Stimulated activated CD4-positive, alpha-beta T cell treated with anti-CD3 and anti-CD28 coated beads, Interleukin-15, amount 100 ng/mL, for 1 hour (primary cell): ENCODE data around the gene AGRN.

Source experiments
- DNase-seq, 2 donors: peaks; one replicate each; pipeline ENCODE4 v3.0.0-alpha.2; 2020; ENCODE audit warnings: low read depth in 1 of 2, low spot score in 1 of 2

The AGRN gene

GRCh38 chr1:1079408-1080121 is 59.6 kb downstream of the AGRN start:
- DNase-seq: no peak

GRCh38 chr1:1080122-1080757 is 60.3 kb downstream of the AGRN start:
- DNase-seq: no peak

- no peak for DNase-seq
Measured at GRCh38 chr1:1080951-1081310, 61.0 kb downstream of the AGRN start.

- DNase-seq: no peak
Measured at GRCh38 chr1:1081311-1082238, 61.7 kb downstream of the AGRN start.

- DNase-seq: no peak
Measured at GRCh38 chr1:1082239-1082775, 62.4 kb downstream of the AGRN start.

- no peak for DNase-seq
Measured at GRCh38 chr1:1082776-1083415, 63.0 kb downstream of the AGRN start.

GRCh38 chr1:1083416-1084371 is 63.8 kb downstream of the AGRN start:
- no peak for DNase-seq

- DNase-seq: no peak
Measured at GRCh38 chr1:1084372-1085170, 64.7 kb downstream of the AGRN start.

GRCh38 chr1:1085171-1085841 is 65.4 kb downstream of the AGRN start:
- no peak for DNase-seq

GRCh38 chr1:1085911-1086841 is 66.3 kb downstream of the AGRN start:
- no peak for DNase-seq

- no peak for DNase-seq
Measured at GRCh38 chr1:1086911-1087341, 67.0 kb downstream of the AGRN start.

- no peak for DNase-seq
Measured at GRCh38 chr1:1087351-1088028, 67.6 kb downstream of the AGRN start.

- DNase-seq: no peak
Measured at GRCh38 chr1:1088029-1088800, 68.3 kb downstream of the AGRN start.

- DNase-seq: no peak
Measured at GRCh38 chr1:1088801-1089680, 69.1 kb downstream of the AGRN start.

- DNase-seq: no peak
Measured at GRCh38 chr1:1089731-1090423, 70.0 kb downstream of the AGRN start.
